GM13977 (cell line): ENCODE measurements around the gene DOCK10.
A peak's percentile ranks its signal among the peaks of the same experiment; 100 is the strongest.

Source experiments
- DNase-seq: peaks from one replicate; pipeline ENCODE4 v3.0.0; 2012; ENCODE audit warnings: low spot score
- in situ Hi-C: fragments of 300-500 bp; cut with MboI; formaldehyde crosslinking; loops from one replicate; pipeline ENCODE4 v1.12.0; 2022; ENCODE audit warnings: low sequenced_read_pairs, low pct_unique_long_range_greater_than_20kb, mixed read lengths, inconsistent platforms; ENCODE audit not compliant: unreplicated experiment
- TF ChIP-seq, protein P1 (sequence below): IDR thresholded peaks from 2 replicates; pipeline ENCODE4 v1.5.1; 2012; ENCODE audit warnings: mild to moderate bottlenecking, control low read depth; ENCODE audit not compliant: insufficient read depth; ENCODE audit errors: extremely low read depth, missing control alignments

The DOCK10 gene

GRCh38 chr2:224895377-224895776, 146.9 kb downstream of the DOCK10 start:
- TF ChIP-seq, protein P1, sequence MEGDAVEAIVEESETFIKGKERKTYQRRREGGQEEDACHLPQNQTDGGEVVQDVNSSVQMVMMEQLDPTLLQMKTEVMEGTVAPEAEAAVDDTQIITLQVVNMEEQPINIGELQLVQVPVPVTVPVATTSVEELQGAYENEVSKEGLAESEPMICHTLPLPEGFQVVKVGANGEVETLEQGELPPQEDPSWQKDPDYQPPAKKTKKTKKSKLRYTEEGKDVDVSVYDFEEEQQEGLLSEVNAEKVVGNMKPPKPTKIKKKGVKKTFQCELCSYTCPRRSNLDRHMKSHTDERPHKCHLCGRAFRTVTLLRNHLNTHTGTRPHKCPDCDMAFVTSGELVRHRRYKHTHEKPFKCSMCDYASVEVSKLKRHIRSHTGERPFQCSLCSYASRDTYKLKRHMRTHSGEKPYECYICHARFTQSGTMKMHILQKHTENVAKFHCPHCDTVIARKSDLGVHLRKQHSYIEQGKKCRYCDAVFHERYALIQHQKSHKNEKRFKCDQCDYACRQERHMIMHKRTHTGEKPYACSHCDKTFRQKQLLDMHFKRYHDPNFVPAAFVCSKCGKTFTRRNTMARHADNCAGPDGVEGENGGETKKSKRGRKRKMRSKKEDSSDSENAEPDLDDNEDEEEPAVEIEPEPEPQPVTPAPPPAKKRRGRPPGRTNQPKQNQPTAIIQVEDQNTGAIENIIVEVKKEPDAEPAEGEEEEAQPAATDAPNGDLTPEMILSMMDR = no peak
- in situ Hi-C loops = no loop called here
- DNase-seq = no peak

GRCh38 chr2:224894356-224894755, 147.9 kb downstream of the DOCK10 start:
- DNase-seq = peak; percentile 37
- in situ Hi-C loops = no loop called here
- TF ChIP-seq, protein P1 = no peak

GRCh38 chr2:224893848-224894247, 148.4 kb downstream of the DOCK10 start:
- TF ChIP-seq, protein P1 = no peak
- DNase-seq = no peak
- in situ Hi-C loops = no loop called here

- DNase-seq = no peak
- TF ChIP-seq, protein P1 = no peak
- in situ Hi-C loops = no loop called here
These were observed 149.6 kb downstream of the DOCK10 start for GRCh38 chr2:224892574-224893204.

- TF ChIP-seq, protein P1 = no peak
- in situ Hi-C loops = no loop called here
- no peak for DNase-seq
These were observed 151.9 kb downstream of the DOCK10 start for GRCh38 chr2:224890372-224890771.

GRCh38 chr2:224887141-224887540, 155.1 kb downstream of the DOCK10 start:
- DNase-seq = no peak
- in situ Hi-C loops = no loop called here
- TF ChIP-seq, protein P1 = peak; percentile 39
